GM23338 (cell line): ENCODE measurements around the gene TENT5A.
A peak's percentile ranks its signal among the peaks of the same experiment; 100 is the strongest.

Experiments
- EZH2 ChIP-seq: fragments of 200-600 bp; sonication (generic); IDR thresholded peaks from one replicate; pipeline ENCODE4 v1.8.0; 2017; ENCODE audit warnings: antibody characterized with exemption, mild to moderate bottlenecking, low read depth; ENCODE audit not compliant: unreplicated experiment
- JUNB ChIP-seq: IDR thresholded peaks from one replicate; pipeline ENCODE4 v1.6.1; 2016; ENCODE audit warnings: antibody characterized with exemption; ENCODE audit not compliant: unreplicated experiment
- POLR2AphosphoS5 ChIP-seq: IDR thresholded peaks from 2 replicates; pipeline ENCODE4 v1.6.1; 2016; ENCODE audit warnings: antibody characterized with exemption, low read depth
- TF ChIP-seq, protein P1 (sequence below), 2 experiments: fragments of 200-600 bp in 1 of 2; sonication (generic) in 1 of 2; conservative IDR thresholded peaks; 2 replicates each; pipeline versions ENCODE4 v1.5.1 to v1.6.1; 2016 to 2017; ENCODE audit warnings: antibody characterized with exemption in 2 of 2, low read depth in 2 of 2, mild to moderate bottlenecking in 2 of 2, moderate library complexity in 1 of 2
- TF ChIP-seq, protein P2 (sequence below): IDR thresholded peaks from one replicate; pipeline ENCODE4 v1.6.1; 2018; ENCODE audit warnings: antibody characterized with exemption; ENCODE audit not compliant: unreplicated experiment

DNA sequence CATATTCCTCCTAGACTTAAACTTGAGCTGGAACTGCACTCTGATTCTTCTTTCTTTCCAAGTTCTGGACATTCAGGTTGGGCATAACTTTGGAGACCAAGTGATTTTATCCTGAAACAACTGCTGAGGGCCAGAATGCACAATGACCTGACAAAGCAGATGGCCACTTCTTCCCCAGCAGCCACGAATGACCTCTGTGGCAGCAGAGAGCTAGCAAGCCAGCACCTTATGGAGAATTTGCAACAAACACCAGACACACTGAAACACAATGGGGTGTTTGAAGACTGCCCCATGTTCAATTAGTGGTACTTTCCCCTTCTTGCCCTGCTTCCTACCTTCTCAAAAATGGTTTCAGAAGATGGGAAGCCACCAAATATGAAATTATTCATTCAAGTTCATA lies 4.2 kb upstream of the TENT5A start:
- TF ChIP-seq EZH2: no peak
- TF ChIP-seq, protein P1, sequence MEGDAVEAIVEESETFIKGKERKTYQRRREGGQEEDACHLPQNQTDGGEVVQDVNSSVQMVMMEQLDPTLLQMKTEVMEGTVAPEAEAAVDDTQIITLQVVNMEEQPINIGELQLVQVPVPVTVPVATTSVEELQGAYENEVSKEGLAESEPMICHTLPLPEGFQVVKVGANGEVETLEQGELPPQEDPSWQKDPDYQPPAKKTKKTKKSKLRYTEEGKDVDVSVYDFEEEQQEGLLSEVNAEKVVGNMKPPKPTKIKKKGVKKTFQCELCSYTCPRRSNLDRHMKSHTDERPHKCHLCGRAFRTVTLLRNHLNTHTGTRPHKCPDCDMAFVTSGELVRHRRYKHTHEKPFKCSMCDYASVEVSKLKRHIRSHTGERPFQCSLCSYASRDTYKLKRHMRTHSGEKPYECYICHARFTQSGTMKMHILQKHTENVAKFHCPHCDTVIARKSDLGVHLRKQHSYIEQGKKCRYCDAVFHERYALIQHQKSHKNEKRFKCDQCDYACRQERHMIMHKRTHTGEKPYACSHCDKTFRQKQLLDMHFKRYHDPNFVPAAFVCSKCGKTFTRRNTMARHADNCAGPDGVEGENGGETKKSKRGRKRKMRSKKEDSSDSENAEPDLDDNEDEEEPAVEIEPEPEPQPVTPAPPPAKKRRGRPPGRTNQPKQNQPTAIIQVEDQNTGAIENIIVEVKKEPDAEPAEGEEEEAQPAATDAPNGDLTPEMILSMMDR (conservative IDR thresholded peaks at IDR 0.05; ENCODE audit: low read depth in 2 of 2): peak in 1 of 2 experiments; percentile 14; a peak in 1 of 4 replicates
- TF ChIP-seq POLR2AphosphoS5: no peak
- TF ChIP-seq, protein P2, sequence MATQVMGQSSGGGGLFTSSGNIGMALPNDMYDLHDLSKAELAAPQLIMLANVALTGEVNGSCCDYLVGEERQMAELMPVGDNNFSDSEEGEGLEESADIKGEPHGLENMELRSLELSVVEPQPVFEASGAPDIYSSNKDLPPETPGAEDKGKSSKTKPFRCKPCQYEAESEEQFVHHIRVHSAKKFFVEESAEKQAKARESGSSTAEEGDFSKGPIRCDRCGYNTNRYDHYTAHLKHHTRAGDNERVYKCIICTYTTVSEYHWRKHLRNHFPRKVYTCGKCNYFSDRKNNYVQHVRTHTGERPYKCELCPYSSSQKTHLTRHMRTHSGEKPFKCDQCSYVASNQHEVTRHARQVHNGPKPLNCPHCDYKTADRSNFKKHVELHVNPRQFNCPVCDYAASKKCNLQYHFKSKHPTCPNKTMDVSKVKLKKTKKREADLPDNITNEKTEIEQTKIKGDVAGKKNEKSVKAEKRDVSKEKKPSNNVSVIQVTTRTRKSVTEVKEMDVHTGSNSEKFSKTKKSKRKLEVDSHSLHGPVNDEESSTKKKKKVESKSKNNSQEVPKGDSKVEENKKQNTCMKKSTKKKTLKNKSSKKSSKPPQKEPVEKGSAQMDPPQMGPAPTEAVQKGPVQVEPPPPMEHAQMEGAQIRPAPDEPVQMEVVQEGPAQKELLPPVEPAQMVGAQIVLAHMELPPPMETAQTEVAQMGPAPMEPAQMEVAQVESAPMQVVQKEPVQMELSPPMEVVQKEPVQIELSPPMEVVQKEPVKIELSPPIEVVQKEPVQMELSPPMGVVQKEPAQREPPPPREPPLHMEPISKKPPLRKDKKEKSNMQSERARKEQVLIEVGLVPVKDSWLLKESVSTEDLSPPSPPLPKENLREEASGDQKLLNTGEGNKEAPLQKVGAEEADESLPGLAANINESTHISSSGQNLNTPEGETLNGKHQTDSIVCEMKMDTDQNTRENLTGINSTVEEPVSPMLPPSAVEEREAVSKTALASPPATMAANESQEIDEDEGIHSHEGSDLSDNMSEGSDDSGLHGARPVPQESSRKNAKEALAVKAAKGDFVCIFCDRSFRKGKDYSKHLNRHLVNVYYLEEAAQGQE: no peak
- TF ChIP-seq JUNB: no peak
